OCI-LY7 (cell line): ENCODE measurements around the gene DPH7. TPM values are rescaled to one million over a fixed set of nuclear protein-coding genes. Genes with fewer than 3 reads are reported as not detected.

Experiments used
- BruUV-seq: library from RNA; stranded (reverse); fragments of 400-500 nt; replicated peaks from 2 replicates; lab custom pipeline; 2021; lab: Mats Ljungman, UMichigan
- CTCF ChIA-PET: fragments of 300-600 bp; sonication (Branson Sonifier 250); formaldehyde crosslinking; loops from one replicate; lab custom pipeline; 2022; ENCODE audit warnings: antibody characterized with exemption; ENCODE audit not compliant: unreplicated experiment; lab: Charles Lee
- POLR2A ChIA-PET: fragments of 300-600 bp; sonication (Branson Sonifier 250); formaldehyde crosslinking; loops from one replicate; lab custom pipeline; 2022; ENCODE audit warnings: antibody characterized with exemption; lab: Charles Lee
- DNase-seq: peaks from one replicate; pipeline ENCODE4 v3.0.0-alpha.2; 2015; ENCODE audit warnings: low spot score
- H2AFZ ChIP-seq: fragments of 200-600 bp; sonication (generic), shearing (Covaris generic); 2 replicates; pipeline ENCODE4 v1.6.1; 2014; ENCODE audit warnings: mild to moderate bottlenecking, antibody characterized with exemption, low read length, moderate library complexity
- H3K27ac ChIP-seq: fragments of 200-600 bp; sonication (generic); 2 replicates; pipeline ENCODE4 v1.5.1; 2014; ENCODE audit warnings: mixed run types, low read depth, mild to moderate bottlenecking, moderate library complexity, low read length, inconsistent platforms; ENCODE audit not compliant: poor library complexity, severe bottlenecking
- H3K36me3 ChIP-seq: fragments of 200-600 bp; sonication (generic); 2 replicates; pipeline ENCODE4 v1.6.1; 2014; ENCODE audit warnings: mild to moderate bottlenecking, antibody characterized with exemption, low read length, moderate library complexity, mixed read lengths; ENCODE audit not compliant: insufficient read depth
- H3K4me1 ChIP-seq: fragments of 200-600 bp; sonication (generic); 2 replicates; pipeline ENCODE4 v1.5.1; 2014; ENCODE audit warnings: mild to moderate bottlenecking, low read length; ENCODE audit not compliant: insufficient read depth, poor library complexity, severe bottlenecking
- H3K4me2 ChIP-seq: fragments of 200-600 bp; sonication (generic); 2 replicates; pipeline ENCODE4 v1.6.1; 2014; ENCODE audit warnings: mild to moderate bottlenecking, low read length
- H3K4me3 ChIP-seq: fragments of 200-600 bp; sonication (generic); 2 replicates; pipeline ENCODE4 v1.5.1; 2014; ENCODE audit warnings: mild to moderate bottlenecking, low read depth, low read length; ENCODE audit not compliant: poor library complexity, severe bottlenecking
- H3K79me2 ChIP-seq: fragments of 200-600 bp; sonication (generic); 2 replicates; pipeline ENCODE4 v1.6.1; 2016; ENCODE audit warnings: low read depth, mild to moderate bottlenecking, low read length, moderate library complexity, mixed read lengths; ENCODE audit not compliant: insufficient read depth
- H3K9me2 ChIP-seq: fragments of 200-600 bp; sonication (generic); 2 replicates; pipeline ENCODE4 v1.6.1; 2016; ENCODE audit warnings: mild to moderate bottlenecking, low read length, mixed read lengths; ENCODE audit not compliant: insufficient read depth
- H3K9me3 ChIP-seq: fragments of 200-600 bp; sonication (generic); 2 replicates; pipeline ENCODE4 v1.6.1; 2014; ENCODE audit warnings: mild to moderate bottlenecking, mixed run types, low read length, mixed read lengths
- H4K20me1 ChIP-seq: fragments of 200-600 bp; sonication (generic); 2 replicates; pipeline ENCODE4 v1.6.1; 2014; ENCODE audit warnings: mild to moderate bottlenecking, antibody characterized with exemption, low read length, moderate library complexity, mixed read lengths; ENCODE audit not compliant: insufficient read depth
- CTCF ChIP-seq: fragments of 200-600 bp; sonication (generic); conservative IDR thresholded peaks from 2 replicates; pipeline ENCODE4 v1.5.1; 2014; ENCODE audit warnings: mild to moderate bottlenecking, antibody characterized with exemption, low read length, moderate library complexity, mixed read lengths
- EZH2phosphoT487 ChIP-seq: fragments of 200-600 bp; sonication (generic); IDR thresholded peaks from 2 replicates; pipeline ENCODE4 v1.6.1; 2018; ENCODE audit warnings: low read depth, borderline replicate concordance, mild to moderate bottlenecking, mixed run types, antibody characterized with exemption, low read length, moderate library complexity, mixed read lengths
- intact Hi-C: fragments of 100-400 bp; cut with micrococcal nuclease; formaldehyde crosslinking; loops from one replicate; pipeline ENCODE4 v1.10.0; 2022; ENCODE audit not compliant: unreplicated experiment
- total RNA-seq, 2 experiments: library from RNA; depleted of rRNA in 1 of 2; stranded (reverse); fragments of >200 nt in 1 of 2; shearing (Covaris generic) in 1 of 2; gene quantifications; 2 replicates each; pipeline ENCODE4 v1.2.3, GENCODE V29; 2014 to 2022

Gene DPH7
- total RNA-seq, 2 experiments from 2014 or later: 72.9 to 95.6 TPM

GRCh38 chr9:137590123-137590468, 11.4 kb upstream of the DPH7 start:
- H3K4me3 ChIP-seq: peak overlapping the region; percentile 76
- peaks cover 13% of the 10 kb centered on the region for H3K4me1 ChIP-seq
- H4K20me1 ChIP-seq: peaks cover 8% of the 10 kb centered on the region
- intact Hi-C loops: loop anchor here (1.0 to 2.0 kb wide), 2 partner anchors 13 to 15 kb away; partner anchors contain the start of gene ARRDC1
- H3K36me3 ChIP-seq: peaks cover 43% of the 10 kb centered on the region
- H3K4me2 ChIP-seq: peak overlapping the region; percentile 93; the same call in 1 of the 2 replicates
- no peak overlapping the region for H3K27ac ChIP-seq
- TF ChIP-seq CTCF (no peak), EZH2phosphoT487 (no peak)
- H3K9me2 ChIP-seq: no peaks in the 10 kb centered on the region
- BruUV-seq: no TSS peak
- H3K79me2 ChIP-seq: peaks cover 15% of the 10 kb centered on the region; the same call in 1 of the 2 replicates
- H3K9me3 ChIP-seq: no peaks in the 10 kb centered on the region
- H2AFZ ChIP-seq: no peak overlapping the region
- CTCF ChIA-PET: interaction anchor here (1.2 kb wide), 1 partner anchor 79 kb away, joined by 3 read pairs; no protein-coding TSS in a partner anchor
- POLR2A ChIA-PET: interaction anchor here (0.5 kb wide), 1 partner anchor 15 kb away, joined by 4 read pairs; no protein-coding TSS in a partner anchor
- DNase-seq: no peak

- peak overlapping the region; percentile 76 for H3K4me3 ChIP-seq
- ChIA-PET CTCF (no interaction called here), POLR2A (no interaction called here)
- H3K9me3 ChIP-seq: no peaks in the 10 kb centered on the region
- H4K20me1 ChIP-seq: peaks cover 8% of the 10 kb centered on the region
- H2AFZ ChIP-seq: no peak overlapping the region
- BruUV-seq: no TSS peak
- H3K79me2 ChIP-seq: peaks cover 15% of the 10 kb centered on the region; the same call in 1 of the 2 replicates
- H3K4me2 ChIP-seq: peak overlapping the region; percentile 93
- H3K36me3 ChIP-seq: peaks cover 48% of the 10 kb centered on the region
- no peaks in the 10 kb centered on the region for H3K9me2 ChIP-seq
- intact Hi-C loops: loop anchor here (1.0 to 2.0 kb wide), 2 partner anchors 13 to 16 kb away; partner anchors contain the start of gene ARRDC1
- peak; percentile 52 for DNase-seq
- TF ChIP-seq EZH2phosphoT487 (no peak), CTCF (0 out of 2 replicates have a peak, but pooled peaks have one; percentile 13)
- peaks cover 13% of the 10 kb centered on the region for H3K4me1 ChIP-seq
- peak overlapping the region; percentile 29 for H3K27ac ChIP-seq
These were observed 10.9 kb upstream of the DPH7 start for GRCh38 chr9:137589441-137590122.

GRCh38 chr9:137588891-137589290, 10.2 kb upstream of the DPH7 start:
- CTCF ChIA-PET: no interaction called here
- intact Hi-C loops: no loop called here

More at GRCh38 chr9:137588891-137589290, 10.2 kb upstream of the DPH7 start:
- H3K4me1 ChIP-seq: peaks cover 13% of the 10 kb centered on the region
- peak overlapping the region; percentile 93 for H3K4me2 ChIP-seq
- TF ChIP-seq EZH2phosphoT487: no peak
- TF ChIP-seq CTCF: no peak
- peaks cover 8% of the 10 kb centered on the region for H4K20me1 ChIP-seq
- no peak for DNase-seq
- H3K9me2 ChIP-seq: no peaks in the 10 kb centered on the region
- POLR2A ChIA-PET: no interaction called here
- H2AFZ ChIP-seq: no peak overlapping the region
- H3K9me3 ChIP-seq: no peaks in the 10 kb centered on the region
- BruUV-seq: no TSS peak
- H3K36me3 ChIP-seq: peaks cover 55% of the 10 kb centered on the region
- H3K27ac ChIP-seq: peak overlapping the region; percentile 29
- H3K79me2 ChIP-seq: peaks cover 15% of the 10 kb centered on the region; the same call in 1 of the 2 replicates
- H3K4me3 ChIP-seq: peak overlapping the region; percentile 76
